Gastrocnemius medialis (tissue), 4 donors: Measurements from ENCODE around the gene ITPKB.
"Not testable (repeated sequence)": the region's sequence is repeated elsewhere in the genome, so short reads cannot be mapped to it uniquely, and the experiment has no call there.

ENCODE experiments used
- CTCF ChIP-seq, 5 experiments: fragments of 450-650 bp in 3 of 5; fragments of 200-600 bp in 2 of 5; sonication (generic) in 2 of 5; IDR thresholded peaks in 4 of 5; conservative IDR thresholded peaks in 1 of 5; 1 replicate in 4 of 5; 2 replicates in 1 of 5; pipeline ENCODE4 v1.5.1; 2016 to 2019; ENCODE audit warnings: antibody characterized with exemption in 5 of 5, mild to moderate bottlenecking in 3 of 5, moderate library complexity in 3 of 5
- POLR2A ChIP-seq, 2 donors: fragments of 450-650 bp; IDR thresholded peaks; one replicate each; pipeline ENCODE4 v1.6.1; 2017; ENCODE audit warnings: antibody characterized with exemption in 2 of 2, mild to moderate bottlenecking in 2 of 2, moderate library complexity in 2 of 2

- not testable (repeated sequence) for TF ChIP-seq CTCF (IDR thresholded peaks at IDR 0.05 in 4 of 5, conservative IDR thresholded peaks at IDR 0.05 in 1 of 5); POLR2A (IDR thresholded peaks at IDR 0.05)
These were observed 28.1 kb upstream of the ITPKB start for GRCh38 chr1:226767170-226767569.
